HEK293T (cell line): ENCODE results near the gene NEDD9.

Experiments
- ARNT ChIP-seq: fragments of 450-650 bp; IDR thresholded peaks from 2 replicates; pipeline ENCODE4 v1.6.1; 2017; ENCODE audit warnings: mild to moderate bottlenecking
- BHLHE40 ChIP-seq: fragments of 450-650 bp; IDR thresholded peaks from 2 replicates; pipeline ENCODE4 v1.6.1; 2016; ENCODE audit warnings: mild to moderate bottlenecking, moderate library complexity, borderline replicate concordance
- FOXM1 ChIP-seq: fragments of 450-650 bp; IDR thresholded peaks from 2 replicates; pipeline ENCODE4 v1.6.1; 2017; ENCODE audit warnings: mild to moderate bottlenecking, borderline replicate concordance
- HDGF ChIP-seq: fragments of 450-650 bp; IDR thresholded peaks from 2 replicates; pipeline ENCODE4 v1.6.1; 2017; ENCODE audit warnings: antibody characterized with exemption, borderline replicate concordance
- SP1 ChIP-seq: fragments of 450-650 bp; IDR thresholded peaks from 2 replicates; pipeline ENCODE4 v1.6.1; 2017
- SUZ12 ChIP-seq: fragments of 450-650 bp; IDR thresholded peaks from 2 replicates; pipeline ENCODE4 v1.6.1; 2016; ENCODE audit warnings: mild to moderate bottlenecking
- TARDBP ChIP-seq: fragments of 450-650 bp; IDR thresholded peaks from 2 replicates; pipeline ENCODE4 v1.6.1; 2016
- TF ChIP-seq, protein P1 (sequence below): fragments of 450-650 bp; IDR thresholded peaks from 2 replicates; pipeline ENCODE4 v1.6.1; 2016

DNA sequence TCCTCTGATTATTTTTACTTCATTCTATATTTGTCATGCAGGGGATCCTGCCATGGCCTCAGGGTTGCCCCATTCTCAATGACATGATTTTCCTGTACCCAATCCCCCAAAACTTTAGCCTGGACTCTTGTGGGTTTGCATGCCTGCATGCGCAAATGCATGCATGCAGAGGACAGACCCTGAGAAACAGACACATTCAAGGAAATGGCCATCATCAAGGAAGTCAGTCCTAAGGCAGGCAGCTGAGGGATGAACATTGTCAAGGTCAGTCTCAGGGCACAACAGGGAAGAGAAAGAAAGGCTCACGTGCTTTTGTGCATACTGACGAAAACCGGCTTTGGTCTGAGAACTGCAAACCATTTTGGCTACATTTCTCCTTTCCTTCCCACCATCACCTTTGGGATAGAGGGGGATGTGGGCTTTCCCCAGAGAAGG is 13.1 kb downstream of the NEDD9 start:
- TF ChIP-seq FOXM1, result no peak
- TF ChIP-seq BHLHE40, result no peak
- TF ChIP-seq, protein P1, sequence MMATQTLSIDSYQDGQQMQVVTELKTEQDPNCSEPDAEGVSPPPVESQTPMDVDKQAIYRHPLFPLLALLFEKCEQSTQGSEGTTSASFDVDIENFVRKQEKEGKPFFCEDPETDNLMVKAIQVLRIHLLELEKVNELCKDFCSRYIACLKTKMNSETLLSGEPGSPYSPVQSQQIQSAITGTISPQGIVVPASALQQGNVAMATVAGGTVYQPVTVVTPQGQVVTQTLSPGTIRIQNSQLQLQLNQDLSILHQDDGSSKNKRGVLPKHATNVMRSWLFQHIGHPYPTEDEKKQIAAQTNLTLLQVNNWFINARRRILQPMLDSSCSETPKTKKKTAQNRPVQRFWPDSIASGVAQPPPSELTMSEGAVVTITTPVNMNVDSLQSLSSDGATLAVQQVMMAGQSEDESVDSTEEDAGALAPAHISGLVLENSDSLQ, result no peak
- TF ChIP-seq SUZ12, result no peak
- no peak for TF ChIP-seq HDGF
- TF ChIP-seq ARNT, result no peak
- TF ChIP-seq SP1, result no peak
- TF ChIP-seq TARDBP, result no peak
